Thyroid gland (tissue), 4 donors: ENCODE results near the gene SERPINA5.

Experiments
- CTCF ChIP-seq, 6 experiments: fragments of 200-600 bp in 3 of 6; fragments of 450-650 bp in 3 of 6; sonication (generic) in 3 of 6; IDR thresholded peaks; one replicate each; pipeline ENCODE4 v1.5.1; 2016 to 2019; ENCODE audit warnings: antibody characterized with exemption in 6 of 6, mild to moderate bottlenecking in 2 of 6, inconsistent platforms in 1 of 6, moderate library complexity in 1 of 6
- POLR2A ChIP-seq, 2 donors: fragments of 450-650 bp; IDR thresholded peaks; one replicate each; pipeline ENCODE4 v1.6.1; 2017; ENCODE audit warnings: antibody characterized with exemption in 2 of 2, mild to moderate bottlenecking in 2 of 2, moderate library complexity in 1 of 2

GRCh38 chr14:94624537-94625352 is 43.5 kb downstream of the SERPINA5 start:
- TF ChIP-seq CTCF (IDR thresholded peaks at IDR 0.05) (no peak), POLR2A (IDR thresholded peaks at IDR 0.05) (no peak)
